ENCODE measurements around the gene PTPRA. TPM values are rescaled to one million over a fixed set of nuclear protein-coding genes. Genes with fewer than 3 reads are reported as not detected.
A peak's percentile ranks its signal among the peaks of the same experiment; 100 is the strongest.

PTPRA gene
- total RNA-seq, 1 experiment from 2014 or later: 45.2 TPM

DNA sequence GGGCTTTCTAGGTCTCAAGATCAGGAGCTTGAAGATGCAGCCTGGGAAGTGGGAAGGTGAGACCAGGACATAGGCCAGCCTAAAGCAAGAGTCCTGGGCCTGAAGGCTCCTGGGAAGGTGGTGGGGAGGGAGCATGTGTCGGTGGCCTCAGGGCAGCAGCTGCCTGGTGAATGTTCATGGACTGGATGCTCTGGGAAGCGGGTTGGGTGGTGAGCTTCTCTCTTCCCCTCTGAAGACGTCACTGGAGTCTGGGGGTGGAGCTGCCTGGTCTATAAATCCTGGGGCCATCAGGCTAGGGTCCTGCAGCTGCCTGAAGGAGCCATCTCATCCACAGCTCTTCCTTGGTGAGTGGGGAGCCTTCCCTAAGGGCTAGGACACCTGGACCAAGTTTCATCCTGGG lies 170.0 kb downstream of the PTPRA start, which contains the start of gene GNRH2:
GNRH2 (plus strand) TSS at position 301 of the 400 bp plus-strand sequence. CDS start 793 bp downstream, outside the sequence.
- Histone ChIP-seq H3K9me3 (ENCODE audit: control insufficient read depth, low read depth, low read length) (no peaks in the 10 kb centered on the region), H2AK5ac (ENCODE audit: insufficient read length, low read length) (no peak within 1 kb of the TSS), H3K79me2 (ENCODE audit: insufficient read depth, low read length) (no peaks in the 10 kb centered on the region; the same call in 1 of the 2 replicates), H3K18ac (ENCODE audit: insufficient read length, low read depth, low read length) (no peak within 1 kb of the TSS), H3T11ph (ENCODE audit: low read length) (no peak within 1 kb of the TSS), H3K23me2 (ENCODE audit: insufficient read length, low read depth, low read length, poor library complexity, severe bottlenecking) (peaks cover 13% of the 10 kb centered on the region), H2BK12ac (ENCODE audit: insufficient read length, low read depth, low read length) (no peak within 1 kb of the TSS), H4K20me1 (ENCODE audit: control insufficient read depth, insufficient read depth, insufficient read length) (no peaks in the 10 kb centered on the region), H3K27me3 (ENCODE audit: insufficient read depth, low read length) (no peaks in the 10 kb centered on the region), H3K4me1 (ENCODE audit: insufficient read depth, low read length) (peaks cover 12% of the 10 kb centered on the region; the same call in 1 of the 2 replicates), H3K4ac (ENCODE audit: low read depth, low read length) (no peak within 1 kb of the TSS), H4K8ac (replicated peaks; ENCODE audit: insufficient read length, low read depth, low read length) (no peak within 1 kb of the TSS), H4K91ac (ENCODE audit: insufficient read length, low read depth, low read length) (no peak within 1 kb of the TSS), H2BK15ac (ENCODE audit: low read depth, low read length) (no peak within 1 kb of the TSS), H3K56ac (ENCODE audit: insufficient read length, low read depth, low read length) (no peak within 1 kb of the TSS), H2AFZ (ENCODE audit: low read length) (no peak within 1 kb of the TSS), H2BK20ac (ENCODE audit: low read depth, low read length, poor library complexity, severe bottlenecking) (no peak within 1 kb of the TSS), H3K79me1 (ENCODE audit: insufficient read depth, low read depth, low read length, poor library complexity, severe bottlenecking) (no peaks in the 10 kb centered on the region), H2BK5ac (ENCODE audit: insufficient read length, low read length) (no peak within 1 kb of the TSS), H3K9ac (ENCODE audit: extremely low read depth, insufficient read length, low read length) (no peak within 1 kb of the TSS), H3K27ac (ENCODE audit: insufficient read length, low read depth, low read length) (no peak within 1 kb of the TSS), H3K4me2 (ENCODE audit: insufficient read depth, insufficient read length, low read length) (no peak within 1 kb of the TSS), H4K5ac (ENCODE audit: insufficient read length, low read depth, low read length) (no peak within 1 kb of the TSS), H2BK120ac (ENCODE audit: low read depth, low read length, poor library complexity, severe bottlenecking) (no peak within 1 kb of the TSS), H3K14ac (ENCODE audit: insufficient read depth, low read length) (no peak within 1 kb of the TSS), H3K23ac (ENCODE audit: insufficient read length, low read depth, low read length) (no peak within 1 kb of the TSS)
- no peak for DNase-seq
- Mint-ChIP-seq H3K9me3 (no peaks in the 10 kb centered on the region), H3K27ac (peak within 1 kb of the TSS in 1 of 3 experiments; percentile 73; a peak in 3 of 7 replicates), H3K4me3 (peak within 1 kb of the TSS in 1 of 2 experiments; percentile 29; a peak in 2 of 5 replicates), H3K4me1 (peaks cover 22 to 24% of the 10 kb centered on the region in 2 experiments), H3K36me3 (ENCODE audit: insufficient read depth in 1 of 3, low read depth in 3 of 3) (peaks cover 10 to 43% (median 40%) of the 10 kb centered on the region in 3 experiments), H3K27me3 (ENCODE audit: low read depth) (no peaks in the 10 kb centered on the region; the same call in 1 of the 2 replicates)
- WGBS (ENCODE audit: extremely low coverage, insufficient read length, low lambda C conversion rate): no CpG with 5 or more reads among the region's 3 CpGs
- TF ChIP-seq CTCF (conservative IDR thresholded peaks at IDR 0.05): no peak
